ENCODE measurements around the gene MAP3K13.
"Not testable (repeated sequence)": the region's sequence is repeated elsewhere in the genome, so short reads cannot be mapped to it uniquely, and the experiment has no call there.

GRCh38 chr3:185451432-185451831 lies 88.5 kb downstream of the MAP3K13 start:
- TF ChIP-seq, protein P1, sequence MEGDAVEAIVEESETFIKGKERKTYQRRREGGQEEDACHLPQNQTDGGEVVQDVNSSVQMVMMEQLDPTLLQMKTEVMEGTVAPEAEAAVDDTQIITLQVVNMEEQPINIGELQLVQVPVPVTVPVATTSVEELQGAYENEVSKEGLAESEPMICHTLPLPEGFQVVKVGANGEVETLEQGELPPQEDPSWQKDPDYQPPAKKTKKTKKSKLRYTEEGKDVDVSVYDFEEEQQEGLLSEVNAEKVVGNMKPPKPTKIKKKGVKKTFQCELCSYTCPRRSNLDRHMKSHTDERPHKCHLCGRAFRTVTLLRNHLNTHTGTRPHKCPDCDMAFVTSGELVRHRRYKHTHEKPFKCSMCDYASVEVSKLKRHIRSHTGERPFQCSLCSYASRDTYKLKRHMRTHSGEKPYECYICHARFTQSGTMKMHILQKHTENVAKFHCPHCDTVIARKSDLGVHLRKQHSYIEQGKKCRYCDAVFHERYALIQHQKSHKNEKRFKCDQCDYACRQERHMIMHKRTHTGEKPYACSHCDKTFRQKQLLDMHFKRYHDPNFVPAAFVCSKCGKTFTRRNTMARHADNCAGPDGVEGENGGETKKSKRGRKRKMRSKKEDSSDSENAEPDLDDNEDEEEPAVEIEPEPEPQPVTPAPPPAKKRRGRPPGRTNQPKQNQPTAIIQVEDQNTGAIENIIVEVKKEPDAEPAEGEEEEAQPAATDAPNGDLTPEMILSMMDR (IDR thresholded peaks at IDR 0.05): not testable (repeated sequence)
- TF ChIP-seq POLR2A (IDR thresholded peaks at IDR 0.05): not testable (repeated sequence)

Data from testis (tissue), 2 donors.